GM19467 (cell line): ENCODE measurements around the gene GRIK4.

Experiments
- ATAC-seq: cut with Tn5 transposase; IDR thresholded peaks from one replicate; pipeline ENCODE4 v1.9.1; 2021; ENCODE audit warnings: mild to moderate bottlenecking, moderate library complexity; ENCODE audit not compliant: unreplicated experiment

GRIK4 gene

DNA sequence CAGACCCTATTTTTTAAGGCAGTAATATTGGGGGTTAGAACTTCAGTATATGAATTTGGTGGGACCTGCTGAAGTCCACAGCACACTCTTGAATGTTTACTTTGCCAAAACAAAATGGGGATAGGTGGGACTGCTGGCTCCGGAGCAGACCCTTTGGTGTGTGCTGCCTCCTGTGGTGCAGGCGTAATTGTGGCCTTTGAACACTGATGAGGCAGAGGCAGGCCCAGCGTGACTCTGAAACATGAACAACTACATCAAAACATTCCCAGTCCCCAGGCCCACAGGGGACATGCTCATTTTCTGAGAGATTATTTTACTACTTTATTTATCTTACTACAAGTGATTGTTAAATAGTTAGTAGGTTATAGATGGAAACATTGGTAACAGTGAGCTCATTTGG is 287.3 kb downstream of the GRIK4 start:
- ATAC-seq, result no peak

GRCh38 chr11:120800206-120800605 is 288.7 kb downstream of the GRIK4 start:
- ATAC-seq, result no peak

- no peak for ATAC-seq
Observed at GRCh38 chr11:120801801-120802689, 290.5 kb downstream of the GRIK4 start.

GRCh38 chr11:120805960-120806555 is 294.5 kb downstream of the GRIK4 start:
- no peak for ATAC-seq

GRCh38 chr11:120807414-120808150 is 296.0 kb downstream of the GRIK4 start:
- no peak for ATAC-seq

DNA sequence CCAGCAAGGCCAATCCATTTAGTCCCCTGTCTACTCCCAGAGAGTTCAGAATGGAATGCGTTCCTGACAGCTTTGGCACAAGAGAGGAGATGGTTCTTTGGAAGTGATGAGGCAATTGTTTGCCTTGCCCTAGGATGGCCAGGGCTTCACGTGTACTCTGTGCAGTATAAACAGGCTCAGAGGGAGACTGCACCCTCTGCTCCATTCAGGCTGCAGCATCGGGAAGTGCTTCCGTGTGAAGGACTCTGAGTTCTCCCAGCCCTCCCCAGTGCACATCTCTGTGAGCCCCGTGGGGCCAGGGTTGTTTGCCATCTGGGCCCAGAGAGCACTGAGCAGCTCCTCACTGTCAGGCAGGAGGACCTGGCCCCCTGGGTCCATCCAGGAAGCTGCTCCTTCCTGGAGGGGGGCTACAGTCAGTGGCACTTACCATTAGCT is 297.1 kb downstream of the GRIK4 start:
- ATAC-seq, result no peak

DNA sequence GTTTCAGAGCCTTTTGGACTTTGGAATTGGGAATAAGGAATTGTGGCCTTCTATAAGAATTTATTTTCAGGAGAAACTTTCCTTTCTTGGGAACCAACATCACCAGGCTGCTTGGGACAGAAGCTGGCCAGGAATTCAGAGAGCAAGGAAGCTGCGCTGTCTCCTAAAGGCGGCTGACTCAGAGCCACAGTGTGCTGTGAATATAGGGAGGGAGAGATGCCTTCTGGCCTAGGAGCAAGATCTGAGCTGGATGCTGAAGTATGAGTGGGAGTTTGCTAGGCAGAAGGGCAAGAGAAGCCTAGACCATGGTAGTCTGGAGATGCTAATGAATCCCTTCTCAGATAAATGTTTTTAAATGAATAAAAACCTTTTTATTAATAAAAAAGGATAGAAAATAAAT is 298.7 kb downstream of the GRIK4 start:
- no peak for ATAC-seq

DNA sequence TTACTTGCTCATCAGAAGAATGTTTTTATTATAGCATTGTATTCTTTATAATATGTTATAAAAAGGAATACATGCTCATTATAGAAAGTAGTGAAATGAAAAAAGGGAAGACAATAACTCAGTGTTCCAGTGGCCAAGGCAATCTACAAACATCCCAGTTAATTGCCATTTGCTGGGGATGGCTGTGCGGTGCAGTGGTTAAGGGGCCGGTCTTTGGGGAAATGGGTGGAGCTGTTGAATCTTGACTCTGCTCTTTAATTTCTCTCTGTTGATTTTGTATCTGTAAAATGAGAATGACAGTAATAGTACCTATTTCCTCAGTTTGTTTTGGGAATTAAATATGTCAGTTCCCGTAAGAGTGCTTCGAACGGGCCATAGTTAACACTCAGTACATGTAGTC is 299.7 kb downstream of the GRIK4 start:
- no peak for ATAC-seq

DNA sequence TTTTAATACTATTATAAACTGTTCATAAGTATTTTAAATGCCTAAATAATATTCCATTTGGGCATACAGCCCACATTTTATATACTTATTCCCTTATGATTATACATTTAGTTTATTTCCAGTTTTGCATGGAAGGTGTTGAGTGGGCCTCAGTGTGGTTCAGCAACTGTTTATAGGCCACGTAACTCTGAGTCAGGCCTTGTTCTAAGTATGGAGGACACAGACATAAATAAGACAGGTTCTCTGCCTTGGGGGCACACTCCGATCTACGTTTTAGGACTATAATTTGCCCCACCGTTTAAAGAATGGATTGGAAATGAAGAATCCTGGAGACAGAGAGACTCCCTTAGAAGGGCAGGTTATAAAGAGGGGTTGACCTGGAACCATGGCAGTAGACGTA is 300.2 kb downstream of the GRIK4 start:
- no peak for ATAC-seq

DNA sequence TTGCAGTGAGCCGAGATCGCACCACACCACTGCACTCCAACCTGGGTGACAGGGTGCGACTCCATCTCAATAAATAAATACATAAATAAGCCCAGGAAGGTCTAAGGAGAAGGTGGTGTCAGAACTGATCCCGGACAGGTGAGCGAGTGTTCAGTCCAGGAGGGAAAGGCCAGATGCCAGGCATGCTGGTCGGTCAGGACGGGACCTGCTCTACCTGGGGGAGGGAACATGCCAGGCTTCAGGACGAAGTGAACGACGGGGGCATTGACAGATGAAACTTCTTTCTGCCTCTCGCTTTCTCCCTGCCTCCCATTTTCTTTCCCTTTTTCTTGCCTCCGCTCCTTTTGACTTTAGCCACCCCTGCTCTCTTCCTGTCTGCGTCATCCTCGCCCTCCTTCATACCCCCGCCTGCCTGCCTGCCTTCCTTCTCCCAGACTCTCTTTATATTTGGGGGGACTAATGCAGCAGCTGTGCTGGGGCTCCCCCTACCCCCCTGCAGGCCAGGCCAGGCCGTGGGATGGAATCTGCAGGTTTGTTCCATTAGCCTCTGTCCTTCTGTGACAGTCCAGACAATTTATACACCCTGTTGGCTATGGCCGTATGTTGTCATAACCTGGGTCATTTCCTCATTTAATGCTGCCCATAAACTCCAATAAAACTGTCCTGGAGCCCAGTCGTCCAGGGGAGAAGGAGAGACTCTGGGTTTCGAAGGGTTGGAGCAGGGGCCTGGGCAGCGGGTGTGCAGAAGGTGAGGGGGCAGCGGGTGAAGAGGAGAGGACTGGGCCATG is 303.2 kb downstream of the GRIK4 start:
- no peak for ATAC-seq

GRCh38 chr11:120815319-120816100 is 304.0 kb downstream of the GRIK4 start:
- no peak for ATAC-seq

DNA sequence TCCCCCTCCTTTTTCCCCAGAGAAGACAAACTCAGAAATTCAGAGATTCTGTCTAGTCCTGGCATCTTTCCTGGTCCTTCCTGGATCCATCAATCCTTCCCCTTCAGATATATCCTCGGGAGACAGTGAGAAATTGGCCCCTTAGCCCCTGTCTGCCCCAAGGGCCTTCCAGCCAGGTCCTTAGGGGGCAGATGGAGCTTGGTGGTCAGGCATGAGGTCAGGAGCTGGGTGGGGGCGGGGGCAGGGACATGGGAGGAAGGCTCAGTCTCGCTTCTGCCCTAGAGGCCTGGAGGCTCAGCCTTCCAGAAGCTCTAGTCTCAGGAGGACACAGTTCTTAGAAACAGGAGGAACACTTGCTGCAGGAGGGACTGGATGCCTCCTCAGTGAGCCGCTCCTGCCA is 304.6 kb downstream of the GRIK4 start:
- ATAC-seq, result no peak

DNA sequence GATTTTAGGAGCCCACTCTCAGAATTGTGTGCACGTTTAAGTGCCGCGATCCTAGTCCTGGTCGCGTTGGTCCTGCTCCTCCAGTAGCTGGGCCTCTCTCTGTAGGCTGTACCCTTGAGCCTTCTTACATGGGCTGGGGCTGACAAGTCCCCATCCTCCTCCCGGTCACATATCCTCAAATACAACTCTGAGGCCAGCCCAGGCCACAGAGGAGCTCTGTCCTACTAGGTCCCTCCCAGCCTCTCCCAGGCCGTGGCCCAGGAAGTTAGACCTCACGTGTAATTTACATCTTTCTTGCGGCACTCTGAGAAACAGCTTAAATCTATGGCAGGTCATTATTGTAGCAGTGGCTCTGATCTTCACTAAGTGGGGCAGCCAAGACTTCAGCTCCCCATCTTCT is 305.2 kb downstream of the GRIK4 start:
- ATAC-seq, result no peak

DNA sequence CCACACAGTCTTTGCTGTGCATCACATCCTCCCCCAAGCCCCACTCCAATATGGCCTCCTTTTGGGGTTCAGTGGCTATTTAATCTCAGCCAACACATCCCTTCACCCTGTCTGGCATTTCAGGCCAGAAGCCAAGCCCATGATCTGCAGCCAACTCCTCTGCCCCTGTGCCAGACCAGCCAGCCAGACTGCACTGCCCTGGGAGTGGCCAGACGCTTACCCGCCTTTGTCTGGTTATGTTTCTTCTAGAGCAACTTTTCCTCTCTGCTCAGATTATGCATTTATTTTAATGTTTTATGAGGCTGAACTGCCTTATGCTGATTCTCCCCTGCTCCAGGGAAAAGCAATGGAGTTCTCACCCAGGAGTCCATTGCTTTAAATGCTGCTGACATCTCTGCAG is 305.6 kb downstream of the GRIK4 start:
- no peak for ATAC-seq

DNA sequence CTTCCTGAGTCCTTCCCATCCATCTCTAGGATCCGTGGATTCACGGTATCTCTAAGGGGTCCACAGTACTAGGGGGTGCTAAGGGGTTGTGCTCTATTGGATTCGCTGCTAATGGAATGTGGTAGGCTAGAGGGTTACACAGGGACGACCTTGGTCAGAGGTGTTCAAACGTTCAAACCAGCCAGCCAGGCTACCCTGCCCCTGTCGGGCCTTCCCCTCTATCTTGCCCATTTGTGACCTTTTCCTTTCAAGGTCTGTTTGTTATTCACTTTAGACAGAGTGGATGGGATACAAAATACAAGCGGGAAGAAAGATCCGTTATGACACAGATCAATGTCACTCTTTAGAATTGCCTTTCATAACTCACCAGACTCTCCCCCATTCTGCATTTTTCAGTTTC is 306.5 kb downstream of the GRIK4 start:
- ATAC-seq, result no peak

DNA sequence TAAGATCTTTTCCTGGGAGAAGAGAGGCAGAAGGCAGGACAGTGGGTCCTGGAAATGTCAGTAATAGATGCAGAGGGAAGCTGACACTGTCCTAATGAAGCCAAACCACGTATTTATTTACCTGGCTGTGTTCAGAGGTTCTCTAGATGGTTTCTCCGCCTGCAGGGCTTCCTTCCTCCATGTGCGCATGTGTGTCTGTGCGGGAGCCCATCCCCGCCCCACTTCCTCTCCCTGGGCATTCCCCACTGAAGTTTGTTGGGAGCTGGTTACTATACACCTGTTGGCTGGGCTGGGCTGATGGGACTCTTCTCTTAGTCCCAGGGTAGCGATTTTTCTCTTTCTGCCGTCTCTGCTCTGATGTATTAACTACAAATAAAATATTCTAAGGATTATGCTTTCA is 307.5 kb downstream of the GRIK4 start:
- ATAC-seq, result no peak

DNA sequence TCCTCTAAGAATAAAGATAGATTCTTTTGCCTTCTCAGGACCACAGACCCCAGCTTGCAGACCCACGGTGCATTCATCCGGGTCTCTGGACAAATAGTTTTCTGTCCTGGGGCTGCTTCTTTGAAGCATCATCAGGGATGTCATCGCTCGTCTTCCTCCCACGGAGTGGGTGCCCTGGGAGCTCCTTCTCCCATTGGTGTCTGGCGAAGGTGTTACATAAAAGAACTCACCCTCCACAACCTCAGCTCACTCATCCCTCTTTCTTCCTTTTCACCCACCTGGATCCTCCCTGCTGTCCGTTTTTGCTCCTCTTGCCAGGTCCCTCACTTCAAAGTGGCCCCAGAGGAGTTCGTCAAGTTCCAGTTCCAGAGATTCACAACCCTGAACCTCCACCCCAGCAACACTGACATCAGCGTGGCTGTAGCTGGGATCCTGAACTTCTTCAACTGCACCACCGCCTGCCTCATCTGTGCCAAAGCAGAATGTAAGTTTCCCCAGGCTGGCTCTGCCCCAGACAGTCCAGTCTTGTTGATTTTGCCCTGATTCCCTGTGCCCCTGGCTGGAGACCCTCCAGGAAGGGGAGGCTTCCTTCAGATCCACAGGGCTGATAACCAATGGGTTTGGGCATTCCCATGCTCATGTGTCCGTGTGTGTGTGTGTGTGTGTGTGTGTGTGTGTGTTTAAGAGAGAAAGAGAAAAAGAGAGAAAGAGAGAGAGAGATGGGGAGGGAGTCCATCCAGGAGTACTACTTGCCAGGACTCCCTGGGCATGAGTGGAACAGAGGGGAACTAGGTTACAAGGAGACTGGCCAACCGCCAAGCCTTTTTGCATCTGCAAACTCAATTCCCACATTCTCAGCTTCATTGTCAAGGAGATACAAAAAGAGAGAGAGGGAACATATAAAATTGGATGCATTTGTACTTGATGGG is 308.2 kb downstream of the GRIK4 start:
- no peak for ATAC-seq

DNA sequence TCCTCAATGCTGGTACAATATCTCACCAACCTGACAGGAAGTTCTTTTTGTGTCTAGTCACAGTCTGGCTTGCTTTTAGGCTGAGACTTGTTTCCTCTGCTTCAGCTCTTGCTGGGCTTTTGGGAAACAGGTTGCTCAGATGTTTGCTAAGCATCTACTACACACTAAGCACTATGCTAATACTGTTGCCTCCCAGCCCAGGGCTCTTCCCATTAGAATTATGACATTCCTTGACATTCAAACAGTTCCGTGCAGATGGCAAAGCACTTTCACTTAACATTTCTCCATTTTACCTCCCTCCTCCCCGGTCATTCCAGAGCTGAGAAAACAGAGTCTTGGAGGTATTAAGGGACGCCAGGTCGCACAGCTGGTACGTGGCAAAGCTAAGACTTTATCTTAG is 311.6 kb downstream of the GRIK4 start:
- ATAC-seq, result no peak

GRCh38 chr11:120824242-120824641 is 312.7 kb downstream of the GRIK4 start:
- ATAC-seq, result no peak
